GM12878 (cell line): ENCODE measurements around the gene TNP2. TPM values are rescaled to one million over a fixed set of nuclear protein-coding genes. Genes with fewer than 3 reads are reported as not detected.

Source experiments
- ATAC-seq: fragments of 200-7000 bp; cut with Tn5 transposase; 3 replicates; pipeline ENCODE4 v1.9.1; 2020; ENCODE audit warnings: mild to moderate bottlenecking, moderate library complexity
- BruUV-seq: library from RNA; stranded (reverse); fragments of 400-500 nt; replicated peaks from 2 replicates; lab custom pipeline; 2021; lab: Mats Ljungman, UMichigan
- CTCF ChIA-PET: fragments of 300-600 bp; sonication (Branson Sonifier 250); formaldehyde crosslinking; extraction: SDS; loops from one replicate; lab custom pipeline; 2021; ENCODE audit warnings: inconsistent platforms; lab: Yijun Ruan, JAX
- POLR2A ChIA-PET: fragments of 350-600 bp; formaldehyde crosslinking; extraction: SDS; loops from one replicate; lab custom pipeline; 2021; ENCODE audit warnings: inconsistent platforms; lab: Charles Lee
- RAD21 ChIA-PET: fragments of 300-600 bp; sonication (Branson Sonifier 250); formaldehyde crosslinking; loops from one replicate; lab custom pipeline; 2023; ENCODE audit warnings: antibody characterized with exemption; ENCODE audit not compliant: unreplicated experiment; lab: Charles Lee
- SMC1A ChIA-PET: fragments of 300-600 bp; sonication (Branson Sonifier 250); formaldehyde crosslinking; loops from one replicate; lab custom pipeline; 2023; ENCODE audit not compliant: unreplicated experiment, uncharacterized antibody; lab: Charles Lee
- DNase-seq: peaks from one replicate; pipeline ENCODE4 v3.0.0-alpha.2; 2011; ENCODE audit warnings: low read depth, low spot score
- FAIRE-seq: peaks from 3 replicates; lab custom pipeline; 2011; peaks lifted over from hg19 to GRCh38; lab: Jason Lieb, UNC
- H2AFZ ChIP-seq: 2 replicates; pipeline ENCODE4 v1.6.0; 2011; ENCODE audit warnings: low read depth, low read length, control low read depth; ENCODE audit not compliant: control insufficient read depth
- H3K27ac ChIP-seq: 2 replicates; pipeline ENCODE4 v1.5.1; 2011; ENCODE audit warnings: control low read depth; ENCODE audit not compliant: control insufficient read depth, insufficient read depth
- H3K27me3 ChIP-seq, 2 experiments: replicated peaks in 1 of 2; 2 replicates each; pipeline versions ENCODE4 v1.6.0 to v1.6.1; 2011; ENCODE audit warnings: low read length in 1 of 2; ENCODE audit not compliant: control insufficient read depth in 2 of 2, insufficient read depth in 2 of 2
- H3K36me3 ChIP-seq, 2 experiments: 2 replicates each; pipeline ENCODE4 v1.5.1; 2011; ENCODE audit warnings: low read length in 1 of 2; ENCODE audit not compliant: control insufficient read depth in 2 of 2, insufficient read depth in 2 of 2
- H3K4me1 ChIP-seq: 2 replicates; pipeline ENCODE4 v1.6.1; 2011; ENCODE audit warnings: mild to moderate bottlenecking, low read length, moderate library complexity, mixed read lengths; ENCODE audit not compliant: control insufficient read depth, insufficient read depth
- H3K4me2 ChIP-seq: 2 replicates; pipeline ENCODE4 v1.6.0; 2011; ENCODE audit warnings: control low read depth; ENCODE audit not compliant: control insufficient read depth, insufficient read depth
- H3K4me3 ChIP-seq: fragments of 200-600 bp; sonication (generic); 2 replicates; pipeline ENCODE4 v1.5.1; 2016
- H3K79me2 ChIP-seq: 2 replicates; pipeline ENCODE4 v1.6.0; 2011; ENCODE audit warnings: low read length; ENCODE audit not compliant: control insufficient read depth, insufficient read depth
- H3K9ac ChIP-seq: 2 replicates; pipeline ENCODE4 v1.8.0; 2011; ENCODE audit warnings: low read length, control low read depth, mixed read lengths; ENCODE audit not compliant: control insufficient read depth, insufficient read depth
- H3K9me3 ChIP-seq: replicated peaks from 3 replicates; pipeline ENCODE4 v1.5.1; 2011; ENCODE audit warnings: mild to moderate bottlenecking, low read length; ENCODE audit not compliant: control insufficient read depth, insufficient read depth
- H4K20me1 ChIP-seq: 2 replicates; pipeline ENCODE4 v1.6.0; 2011; ENCODE audit not compliant: control insufficient read depth, insufficient read depth
- ATF7 ChIP-seq: fragments of 450-650 bp; IDR thresholded peaks from 2 replicates; pipeline ENCODE4 v1.6.1; 2016; ENCODE audit warnings: low read depth, mild to moderate bottlenecking
- CBX3 ChIP-seq: fragments of 200-600 bp; sonication (generic); IDR thresholded peaks from 2 replicates; pipeline ENCODE4 v1.6.1; 2016; ENCODE audit warnings: low read depth, borderline replicate concordance
- CEBPB ChIP-seq, 2 experiments: fragments of 150-350 bp in 1 of 2; IDR thresholded peaks; 2 replicates each; pipeline ENCODE4 v1.6.1; 2012 to 2014; ENCODE audit warnings: low read depth in 2 of 2, low read length in 2 of 2, borderline replicate concordance in 1 of 2, inconsistent platforms in 1 of 2
- ESRRA ChIP-seq: IDR thresholded peaks from 2 replicates; pipeline ENCODE4 v1.6.1; 2012; ENCODE audit warnings: mild to moderate bottlenecking, low read length, improper control_type of control experiment
- ETV6 ChIP-seq, 2 experiments: fragments of 450-650 bp in 1 of 2; IDR thresholded peaks in 1 of 2; conservative IDR thresholded peaks in 1 of 2; 2 replicates each; pipeline ENCODE4 v1.6.1; 2014; ENCODE audit warnings: antibody characterized with exemption in 1 of 2, borderline replicate concordance in 1 of 2, low read depth in 1 of 2, mild to moderate bottlenecking in 1 of 2, moderate library complexity in 1 of 2
- HDAC2 ChIP-seq: fragments of 200-600 bp; sonication (generic); IDR thresholded peaks from 2 replicates; pipeline ENCODE4 v1.6.1; 2017
- IRF4 ChIP-seq: IDR thresholded peaks from 2 replicates; pipeline ENCODE4 v1.6.1; 2011; ENCODE audit warnings: low read depth, low read length
- PAX8 ChIP-seq: fragments of 450-650 bp; IDR thresholded peaks from 2 replicates; pipeline ENCODE4 v1.6.1; 2017; ENCODE audit warnings: mild to moderate bottlenecking, moderate library complexity
- RBBP5 ChIP-seq: fragments of 200-600 bp; sonication (generic); conservative IDR thresholded peaks from 2 replicates; pipeline ENCODE4 v1.6.1; 2016
- SUZ12 ChIP-seq: fragments of 200-600 bp; sonication (generic); IDR thresholded peaks from one replicate; pipeline ENCODE4 v1.6.1; 2018; ENCODE audit warnings: antibody characterized with exemption, mild to moderate bottlenecking; ENCODE audit not compliant: unreplicated experiment
- ZNF24 ChIP-seq: fragments of 450-650 bp; IDR thresholded peaks from 2 replicates; pipeline ENCODE4 v1.6.1; 2017; ENCODE audit warnings: antibody characterized with exemption, mild to moderate bottlenecking
- ZSCAN29 ChIP-seq: fragments of 450-650 bp; IDR thresholded peaks from 2 replicates; pipeline ENCODE4 v1.6.1; 2017; ENCODE audit warnings: mild to moderate bottlenecking, moderate library complexity
- WGBS: methylation state at CpG from one replicate; pipeline ENCODE4 v1.1.6; 2016; ENCODE audit warnings: low lambda C conversion rate; ENCODE audit not compliant: insufficient replicate concordance, insufficient coverage; ENCODE audit errors: missing lambda C conversion rate; 5-methylcytosine and 5-hydroxymethylcytosine counted together
- in situ Hi-C: fragments of 300-500 bp; cut with MboI; formaldehyde crosslinking; loops from 9 replicates; pipeline ENCODE4 v1.14.3; 2018; ENCODE audit warnings: mixed read lengths
- intact Hi-C: fragments of 100-400 bp; cut with micrococcal nuclease; formaldehyde crosslinking; loops from one replicate; pipeline ENCODE4 v1.14.2; 2022; ENCODE audit not compliant: unreplicated experiment
- polyA plus RNA-seq, 11 experiments: library from polyadenylated mRNA; depleted of rRNA in 4 of 11; unstranded in 6 of 11; stranded (reverse) in 5 of 11; fragments of >200 nt; fragmentation: Nextera tagmentation in 4 of 11; fragmentation: Illumina TruSeq in 1 of 11; extraction: Ambion mirVana in 4 of 11; extraction: Trizol in 1 of 11; gene quantifications; 1 replicate in 1 of 11; 2 replicates in 10 of 11; pipeline versions ENCODE4 v1.2.1 to v1.2.3, GENCODE V29; 2011 to 2016; ENCODE audit warnings: inconsistent platforms in 2 of 11, missing spikeins in 2 of 11, low read depth in 1 of 11
- total RNA-seq, 4 experiments: library from RNA; depleted of rRNA in 3 of 4; stranded (reverse); fragments of >200 nt in 3 of 4; fragmentation: Illumina TruSeq in 1 of 4; extraction: Trizol in 1 of 4; gene quantifications; 2 replicates each; pipeline versions ENCODE4 v1.2.1 to v1.2.3, GENCODE V29; 2013 to 2021
- TF ChIP-seq, protein P1 (sequence below): IDR thresholded peaks from 2 replicates; pipeline ENCODE4 v1.6.1; 2011; ENCODE audit warnings: borderline replicate concordance, low read depth, mild to moderate bottlenecking, moderate library complexity, mixed read lengths, low read length; ENCODE audit not compliant: insufficient read depth; ENCODE audit errors: extremely low read length

The TNP2 gene
- total and polyA plus RNA-seq, 10 of the 15 experiments (the other 5 are each of a cell fraction or from before 2014, with no cell fraction given): not detected

- Histone ChIP-seq H3K9me3 (no peaks in the 10 kb centered on the region), H3K4me1 (peaks cover 15% of the 10 kb centered on the region), H3K36me3 (no peaks in the 10 kb centered on the region), H4K20me1 (no peaks in the 10 kb centered on the region), H3K4me3 (no peak overlapping the region), H3K27me3 (no peaks in the 10 kb centered on the region), H3K27ac (no peak overlapping the region), H3K4me2 (no peak overlapping the region), H2AFZ (no peak overlapping the region), H3K79me2 (no peaks in the 10 kb centered on the region), H3K9ac (no peak overlapping the region)
- FAIRE-seq (no peak), DNase-seq (no peak), ATAC-seq (no peak)
- ChIA-PET CTCF (no interaction called here), RAD21 (interaction anchor here (1.2 kb wide), 1 partner anchor 33 kb away, joined by 4 read pairs; the partner anchor contains the start of gene SOCS1), SMC1A (interaction anchor here (1.1 kb wide), 2 partner anchors 9 to 21 kb away, joined by 3 to 4 read pairs; no protein-coding TSS in a partner anchor), POLR2A (interaction anchor here (1.0 kb wide), 1 partner anchor 15 kb away, joined by 3 read pairs; the partner anchor contains the start of gene PRM3)
- no peak for TF ChIP-seq ATF7
- no peak for TF ChIP-seq ZSCAN29
- TF ChIP-seq IRF4: no peak
- TF ChIP-seq PAX8: no peak
- TF ChIP-seq, protein P1, sequence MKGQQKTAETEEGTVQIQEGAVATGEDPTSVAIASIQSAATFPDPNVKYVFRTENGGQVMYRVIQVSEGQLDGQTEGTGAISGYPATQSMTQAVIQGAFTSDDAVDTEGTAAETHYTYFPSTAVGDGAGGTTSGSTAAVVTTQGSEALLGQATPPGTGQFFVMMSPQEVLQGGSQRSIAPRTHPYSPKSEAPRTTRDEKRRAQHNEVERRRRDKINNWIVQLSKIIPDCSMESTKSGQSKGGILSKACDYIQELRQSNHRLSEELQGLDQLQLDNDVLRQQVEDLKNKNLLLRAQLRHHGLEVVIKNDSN: no peak
- no peak for TF ChIP-seq RBBP5
- TF ChIP-seq CBX3: no peak
- TF ChIP-seq SUZ12: no peak
- TF ChIP-seq HDAC2: no peak
- no peak for TF ChIP-seq ESRRA
- no peak for TF ChIP-seq CEBPB (IDR thresholded peaks at IDR 0.05; ENCODE audit: borderline replicate concordance in 1 of 2, low read depth in 2 of 2, low read length in 2 of 2)
- no peak for TF ChIP-seq ETV6 (conservative IDR thresholded peaks at IDR 0.05 in 1 of 2, IDR thresholded peaks at IDR 0.05 in 1 of 2; ENCODE audit: borderline replicate concordance in 1 of 2, low read depth in 1 of 2)
- no peak for TF ChIP-seq ZNF24
- in situ Hi-C loops: no loop called here
- BruUV-seq: no TSS peak
- intact Hi-C loops: no loop called here
- 98% methylated on average over 2 of the region's 2 CpGs for WGBS
Measured at GRCh38 chr16:11289202-11289601, 20.1 kb upstream of the TNP2 start.
